T1000 (cell line): ENCODE results near the gene SHKBP1.
A peak's percentile ranks its signal among the peaks of the same experiment; 100 is the strongest.
"Not testable (repeated sequence)": the region's sequence is repeated elsewhere in the genome, so short reads cannot be mapped to it uniquely, and the experiment has no call there.

Experiments
- DNase-seq: peaks from one replicate; lab custom pipeline; 2025; ENCODE audit warnings: mixed read lengths; lab: John Stamatoyannopoulos, UW

SHKBP1 gene

GRCh38 chr19:40585241-40585981 lies 8.7 kb downstream of the SHKBP1 start:
- DNase-seq: peak; percentile 24

GRCh38 chr19:40585982-40586422 lies 9.3 kb downstream of the SHKBP1 start:
- no peak for DNase-seq

- DNase-seq: no peak
Observed at GRCh38 chr19:40586611-40587010, 9.9 kb downstream of the SHKBP1 start.

DNA sequence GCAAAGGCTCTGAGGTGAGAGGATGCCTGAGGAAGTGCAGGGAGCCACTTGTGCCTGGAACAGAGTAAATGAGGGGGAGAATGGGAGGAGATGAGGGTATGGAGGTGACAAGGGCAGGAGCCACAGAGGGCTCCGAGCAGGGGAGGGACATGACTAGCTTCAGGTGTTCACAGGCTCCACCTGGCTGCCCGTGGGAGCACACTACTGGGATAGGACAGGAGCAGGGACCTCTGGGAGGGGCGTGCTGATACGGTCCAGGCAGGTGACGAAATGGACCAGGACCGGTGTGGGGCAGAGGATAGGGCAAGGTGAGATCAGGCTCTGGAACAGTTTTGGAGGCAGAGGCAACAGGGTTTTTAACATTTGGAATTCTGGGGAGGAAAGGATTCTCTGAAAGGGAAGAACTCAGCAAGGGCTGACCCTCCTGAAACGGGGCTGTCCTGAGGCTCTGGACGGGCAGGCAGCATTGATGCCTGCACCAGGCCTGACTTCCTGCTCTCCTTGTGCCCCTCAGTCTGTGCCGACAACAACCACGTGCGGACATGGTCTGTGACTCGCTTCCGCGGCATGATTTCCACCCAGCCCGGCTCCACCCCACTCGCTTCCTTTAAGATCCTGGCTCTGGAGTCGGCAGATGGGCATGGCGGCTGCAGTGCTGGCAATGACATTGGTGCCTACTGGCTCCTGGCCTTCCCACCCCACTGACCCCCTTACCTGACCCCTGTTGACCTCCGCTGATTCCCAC lies 11.6 kb downstream of the SHKBP1 start:
- peak; percentile 17 for DNase-seq

DNA sequence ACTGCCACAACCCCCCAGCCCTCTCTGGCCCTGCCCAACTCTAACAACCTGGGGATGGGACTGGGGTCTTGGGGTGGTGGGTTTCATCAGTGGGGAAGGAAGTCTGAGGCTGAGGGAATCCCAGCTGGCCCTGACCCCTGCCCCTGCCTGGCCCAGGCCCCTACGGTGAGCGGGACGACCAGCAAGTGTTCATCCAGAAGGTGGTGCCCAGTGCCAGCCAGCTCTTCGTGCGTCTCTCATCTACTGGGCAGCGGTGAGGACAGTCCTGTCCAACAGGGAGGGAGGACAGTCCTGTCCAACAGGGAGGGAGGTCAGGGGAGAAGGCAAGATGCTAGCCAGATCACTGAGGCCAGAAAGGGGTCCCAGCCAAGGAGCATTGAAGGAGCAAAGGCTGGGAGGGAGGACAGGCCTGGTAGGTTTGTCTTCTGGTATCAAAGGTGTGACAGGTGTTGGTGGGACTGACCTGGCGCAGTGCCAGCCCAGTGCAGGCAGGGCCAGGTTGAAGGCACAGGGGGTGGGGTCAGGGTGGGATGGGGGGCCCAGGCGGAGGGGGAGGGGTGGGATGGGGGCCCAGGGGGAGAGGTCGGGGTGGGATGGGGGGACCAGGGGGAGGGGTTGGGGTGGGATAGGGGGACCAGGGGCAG lies 12.4 kb downstream of the SHKBP1 start:
- DNase-seq: no peak

DNA sequence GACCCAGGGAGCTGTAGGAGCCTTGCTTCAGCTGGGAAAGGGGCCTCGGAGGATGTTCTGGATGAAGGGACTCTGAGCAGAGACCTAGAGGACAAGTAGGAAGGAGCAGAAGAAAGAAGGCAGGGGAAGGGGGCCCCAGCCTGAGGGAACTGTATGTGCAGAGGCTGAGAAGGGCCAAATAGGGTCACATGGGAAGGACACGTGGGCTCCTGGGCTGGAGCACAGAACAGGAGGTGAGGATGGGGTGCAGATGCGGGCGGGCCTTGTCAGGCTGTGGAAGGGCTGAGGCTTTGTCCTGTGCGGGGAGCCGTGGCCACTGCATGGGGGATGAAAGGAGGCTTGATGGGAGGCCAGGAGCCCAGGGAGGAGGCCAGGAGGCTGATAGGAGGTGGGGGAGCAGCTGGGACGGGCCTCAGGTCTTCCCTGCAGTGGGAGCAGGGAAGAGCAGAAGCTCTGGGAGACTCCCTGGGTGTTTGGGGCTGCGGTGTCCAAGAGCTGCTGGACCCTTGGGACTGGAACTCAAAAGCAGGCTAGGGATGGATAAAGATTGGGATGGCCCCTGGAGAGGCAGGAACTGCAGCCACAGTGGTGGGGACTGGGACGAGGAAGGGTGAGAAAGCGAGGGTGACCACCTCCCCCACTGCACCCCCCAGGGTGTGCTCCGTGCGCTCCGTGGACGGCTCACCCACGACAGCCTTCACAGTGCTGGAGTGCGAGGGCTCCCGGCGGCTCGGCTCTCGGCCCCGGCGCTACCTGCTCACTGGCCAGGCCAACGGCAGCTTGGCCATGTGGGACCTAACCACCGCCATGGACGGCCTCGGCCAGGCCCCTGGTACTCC lies 13.1 kb downstream of the SHKBP1 start:
- DNase-seq: no peak

DNA sequence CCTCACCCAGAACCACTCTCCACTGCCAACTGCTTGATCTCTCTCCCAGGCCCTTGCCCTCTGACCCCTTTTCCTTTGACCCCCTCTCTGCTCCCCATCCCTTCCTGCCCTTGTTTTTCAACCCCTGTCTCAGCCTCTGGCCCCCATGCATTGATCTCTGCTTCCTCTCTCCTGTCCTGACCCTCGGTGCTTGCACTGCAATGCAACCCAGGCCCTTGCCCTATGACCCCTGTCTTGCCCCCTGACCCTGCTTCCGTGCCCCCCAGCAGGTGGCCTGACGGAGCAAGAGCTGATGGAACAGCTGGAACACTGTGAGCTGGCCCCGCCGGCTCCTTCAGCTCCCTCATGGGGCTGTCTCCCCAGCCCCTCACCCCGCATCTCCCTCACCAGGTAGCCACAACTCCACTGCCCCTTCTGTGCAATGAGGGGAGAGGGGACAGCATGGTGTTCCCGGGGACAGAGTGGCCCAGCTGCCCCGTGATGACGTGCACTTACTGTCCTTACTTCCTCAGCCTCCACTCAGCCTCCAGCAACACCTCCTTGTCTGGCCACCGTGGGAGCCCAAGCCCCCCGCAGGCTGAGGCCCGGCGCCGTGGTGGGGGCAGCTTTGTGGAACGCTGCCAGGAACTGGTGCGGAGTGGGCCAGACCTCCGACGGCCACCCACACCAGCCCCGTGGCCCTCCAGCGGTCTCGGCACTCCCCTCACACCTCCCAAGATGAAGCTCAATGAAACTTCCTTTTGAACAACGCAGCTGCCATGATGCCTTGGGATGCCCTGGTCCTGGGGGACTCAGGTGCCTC lies 14.0 kb downstream of the SHKBP1 start:
- DNase-seq: no peak

DNA sequence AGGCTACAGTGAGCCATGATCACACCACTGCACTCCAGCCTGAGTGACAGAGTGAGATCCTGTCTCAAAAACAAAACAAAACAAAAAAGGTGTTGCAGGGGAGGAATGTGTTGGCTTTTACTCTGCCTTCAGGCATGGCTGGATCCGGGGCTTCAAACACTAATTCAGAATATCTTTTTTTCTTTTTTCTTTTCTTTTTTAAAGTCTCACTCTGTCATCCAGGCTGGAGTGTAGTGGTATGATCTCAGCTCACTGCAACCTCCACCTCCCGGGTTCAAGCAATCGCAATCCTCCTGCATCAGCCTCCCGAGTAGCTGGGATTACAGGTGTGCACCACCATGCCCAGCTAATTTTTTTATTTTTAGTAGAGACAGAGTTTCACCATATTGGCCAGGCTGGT lies 15.1 kb downstream of the SHKBP1 start:
- DNase-seq: not testable (repeated sequence)

GRCh38 chr19:40592170-40592569 lies 15.5 kb downstream of the SHKBP1 start:
- no peak for DNase-seq

GRCh38 chr19:40594255-40594654 lies 17.6 kb downstream of the SHKBP1 start:
- no peak for DNase-seq

DNA sequence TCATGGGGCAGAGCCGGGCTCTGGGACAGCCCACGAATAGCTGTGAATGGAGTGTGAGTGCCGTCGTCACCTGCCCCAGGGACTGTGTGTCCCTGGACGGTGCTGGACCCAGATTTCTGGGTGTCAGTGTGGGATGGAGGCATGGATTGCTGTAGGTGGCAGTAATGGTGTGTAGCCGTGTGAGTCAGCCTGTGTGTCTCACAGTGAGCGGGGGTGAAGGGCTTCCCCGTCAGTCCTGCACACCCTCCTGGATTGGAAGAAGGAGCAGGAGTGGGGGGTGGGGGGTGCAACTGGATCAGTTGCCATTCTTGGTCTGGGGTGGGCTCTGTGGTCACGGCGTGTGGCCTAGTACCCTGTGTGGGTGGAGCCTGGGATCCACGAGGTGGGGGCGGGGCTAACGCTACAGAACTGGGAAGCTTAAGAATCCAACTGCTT lies 18.0 kb downstream of the SHKBP1 start:
- DNase-seq: no peak

- DNase-seq: peak; percentile 64
Observed at GRCh38 chr19:40596608-40597328, 20.1 kb downstream of the SHKBP1 start.

DNA sequence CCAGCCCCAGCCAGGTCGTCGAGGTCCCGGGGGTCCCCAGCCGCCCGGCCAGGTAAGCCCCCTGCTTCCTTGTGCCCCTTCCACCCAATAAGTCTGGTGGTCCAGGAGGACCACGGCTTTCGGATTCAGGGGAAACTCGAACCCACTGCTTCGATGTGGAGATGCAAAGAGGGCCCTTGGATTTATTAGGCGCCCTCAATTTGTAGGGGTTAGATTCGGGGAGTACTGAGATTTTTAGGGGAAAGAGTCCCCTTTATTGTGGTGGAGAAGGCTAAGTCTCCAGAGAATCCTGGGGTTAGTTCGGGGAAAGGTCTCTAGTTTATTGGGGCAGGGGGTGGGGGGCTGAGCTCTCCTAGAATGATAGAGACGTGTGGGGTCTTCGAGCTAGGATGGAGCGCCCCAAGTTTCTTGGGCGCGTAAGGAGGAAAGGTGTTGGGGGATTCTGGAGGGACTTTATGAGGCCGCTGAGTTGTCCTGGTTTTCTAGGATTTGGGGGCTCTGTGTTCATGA lies 20.7 kb downstream of the SHKBP1 start:
- DNase-seq: no peak

DNA sequence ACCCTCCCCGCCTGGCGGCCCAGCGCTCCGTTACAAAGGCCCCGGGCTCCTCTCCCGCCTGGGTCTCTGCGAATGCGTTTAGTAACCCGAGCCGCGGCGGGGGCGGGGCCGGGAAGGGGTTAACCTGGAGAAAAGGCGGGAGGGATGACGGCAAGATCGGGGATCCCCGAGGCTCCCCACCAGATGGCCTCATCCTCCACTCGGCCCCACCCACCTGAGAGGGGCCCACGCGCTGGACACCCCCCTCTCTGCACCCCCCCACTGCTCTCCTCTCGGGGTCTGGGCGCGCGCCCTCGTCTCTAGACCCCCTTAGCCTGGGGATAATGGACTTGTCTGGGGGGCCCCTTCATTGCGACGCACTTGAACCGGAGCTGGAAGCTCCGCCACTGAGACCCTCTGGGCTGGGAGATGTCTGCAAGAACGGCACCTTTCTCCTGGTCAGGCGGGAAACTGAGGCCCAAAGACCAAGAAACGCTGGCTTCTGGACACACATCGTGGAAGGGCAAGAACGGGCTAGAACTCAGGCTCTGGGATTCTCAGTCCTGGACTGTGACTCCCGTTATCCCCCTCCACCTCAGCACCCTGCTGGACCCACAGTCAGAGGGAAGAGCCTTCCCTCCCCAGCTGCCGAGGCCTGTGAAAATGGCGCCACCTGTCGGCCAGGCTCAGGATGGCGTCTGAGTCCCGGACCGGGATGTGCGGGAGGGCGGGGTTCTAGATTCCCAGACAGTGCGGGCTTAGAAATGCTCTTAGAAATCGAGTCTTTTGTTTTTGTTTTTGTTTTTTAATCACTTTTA lies 21.6 kb downstream of the SHKBP1 start:
- DNase-seq: peak; percentile 79

DNA sequence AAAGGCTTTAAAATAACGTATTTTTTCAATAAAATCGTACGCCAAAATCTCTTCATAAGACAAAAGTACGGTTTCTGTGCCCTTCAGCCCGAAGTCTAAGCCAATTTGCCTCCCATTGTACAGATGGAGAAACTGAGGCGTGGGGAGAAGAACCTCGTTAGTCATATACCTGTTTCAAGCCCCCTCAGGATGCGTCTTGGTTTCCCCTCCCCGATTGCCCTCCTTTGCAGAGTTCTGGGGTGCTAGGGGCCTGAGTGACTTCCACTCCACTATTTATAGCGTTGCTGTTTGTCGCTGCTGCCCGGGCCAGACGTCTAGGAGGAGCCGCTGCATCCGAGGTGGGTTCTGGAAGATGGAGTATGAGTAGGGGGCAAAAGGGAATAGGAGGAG lies 22.2 kb downstream of the SHKBP1 start:
- no peak for DNase-seq

DNA sequence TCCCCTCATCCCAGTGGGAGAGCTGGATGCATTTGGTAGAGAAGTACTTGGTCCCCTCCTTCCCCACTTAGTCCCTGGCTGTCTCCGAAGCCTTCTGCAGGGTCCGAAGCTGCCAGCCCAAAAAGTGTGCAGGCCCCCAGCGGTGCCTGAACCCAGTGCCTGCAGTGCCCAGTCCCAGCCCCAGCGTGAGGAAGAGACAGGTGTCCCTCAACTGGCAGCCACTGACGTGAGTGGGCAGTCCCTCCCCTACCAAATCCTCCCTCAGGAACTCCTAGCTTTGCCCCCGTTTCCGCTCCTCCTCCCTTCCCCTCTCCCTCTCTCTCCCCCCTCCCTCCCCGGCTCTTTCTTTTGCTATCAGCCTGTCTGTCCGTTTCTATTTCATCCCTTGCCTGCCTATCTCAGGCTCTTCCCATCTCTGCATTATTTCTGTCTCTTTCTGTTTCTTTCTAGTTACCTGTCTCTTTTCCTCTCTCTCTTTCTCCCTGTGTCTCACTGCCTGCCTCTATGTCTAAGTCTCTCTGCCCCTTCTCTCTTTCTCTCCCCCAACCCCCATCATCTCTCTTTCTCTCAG lies 22.7 kb downstream of the SHKBP1 start:
- no peak for DNase-seq

GRCh38 chr19:40599902-40600569 lies 23.4 kb downstream of the SHKBP1 start:
- DNase-seq: no peak

DNA sequence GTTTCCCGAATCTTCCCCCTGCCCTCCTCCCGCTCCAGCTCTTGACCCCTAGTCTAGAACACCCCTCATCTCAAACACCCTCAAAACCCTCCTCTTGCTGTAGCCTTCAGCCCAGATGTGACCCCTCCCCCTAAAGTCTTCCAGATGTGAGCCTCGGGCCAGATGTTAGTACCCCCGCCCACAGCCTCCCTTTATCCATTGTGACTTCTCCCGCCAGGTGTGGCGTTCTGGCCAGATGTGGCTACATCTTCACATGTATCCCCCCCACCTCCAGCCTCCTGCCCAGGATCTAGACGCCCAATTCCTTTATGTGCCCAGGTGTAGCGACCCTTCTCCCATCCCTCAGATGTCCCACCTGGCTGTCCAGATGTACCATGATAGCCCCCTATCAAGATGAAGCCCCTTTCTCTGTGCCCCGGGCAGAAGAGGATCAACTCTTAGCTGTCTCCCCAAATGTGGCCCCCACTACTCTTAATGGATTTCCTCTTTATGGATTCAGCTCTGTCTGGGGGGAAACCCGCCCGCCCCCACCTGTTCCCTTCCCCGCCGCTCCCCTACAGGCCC lies 24.0 kb downstream of the SHKBP1 start:
- no peak for DNase-seq
